GM23338 (cell line): Measurements from ENCODE around the gene CNTNAP2.

Experiments
- CREB1 ChIP-seq: fragments of 250-450 bp; sonication (Bioruptor Pico); IDR thresholded peaks from 2 replicates; pipeline ENCODE4 v1.5.0; 2020; ENCODE audit warnings: low read depth, mild to moderate bottlenecking, moderate library complexity
- EZH2 ChIP-seq: fragments of 200-600 bp; sonication (generic); IDR thresholded peaks from one replicate; pipeline ENCODE4 v1.8.0; 2017; ENCODE audit warnings: antibody characterized with exemption, mild to moderate bottlenecking, low read depth; ENCODE audit not compliant: unreplicated experiment
- EZH2phosphoT487 ChIP-seq: fragments of 200-600 bp; sonication (generic); IDR thresholded peaks from one replicate; pipeline ENCODE4 v1.8.1; 2018; ENCODE audit warnings: antibody characterized with exemption; ENCODE audit not compliant: unreplicated experiment
- JUNB ChIP-seq: IDR thresholded peaks from one replicate; pipeline ENCODE4 v1.6.1; 2016; ENCODE audit warnings: antibody characterized with exemption; ENCODE audit not compliant: unreplicated experiment
- NANOG ChIP-seq: IDR thresholded peaks from 2 replicates; pipeline ENCODE4 v1.6.1; 2016; ENCODE audit warnings: antibody characterized with exemption, borderline replicate concordance
- POLR2AphosphoS5 ChIP-seq: IDR thresholded peaks from 2 replicates; pipeline ENCODE4 v1.6.1; 2016; ENCODE audit warnings: antibody characterized with exemption, low read depth
- REST ChIP-seq: IDR thresholded peaks from one replicate; pipeline ENCODE4 v1.6.1; 2018; ENCODE audit warnings: antibody characterized with exemption; ENCODE audit not compliant: unreplicated experiment
- STAT1 ChIP-seq: IDR thresholded peaks from one replicate; pipeline ENCODE4 v1.6.1; 2016; ENCODE audit warnings: antibody characterized with exemption; ENCODE audit not compliant: unreplicated experiment
- ZNF114 ChIP-seq: fragments of 250-450 bp; sonication (Bioruptor Pico); IDR thresholded peaks from 2 replicates; pipeline ENCODE4 v1.5.0; 2020; ENCODE audit warnings: mild to moderate bottlenecking, moderate library complexity
- ZNF331 ChIP-seq: fragments of 250-450 bp; sonication (Bioruptor Pico); IDR thresholded peaks from 2 replicates; pipeline ENCODE4 v1.5.0; 2020; ENCODE audit warnings: low read depth, mild to moderate bottlenecking, moderate library complexity
- TF ChIP-seq, protein P1 (sequence below), 2 experiments: fragments of 200-600 bp in 1 of 2; sonication (generic) in 1 of 2; conservative IDR thresholded peaks; 2 replicates each; pipeline versions ENCODE4 v1.5.1 to v1.6.1; 2016 to 2017; ENCODE audit warnings: antibody characterized with exemption in 2 of 2, low read depth in 2 of 2, mild to moderate bottlenecking in 2 of 2, moderate library complexity in 1 of 2
- TF ChIP-seq, protein P2 (sequence below): IDR thresholded peaks from 2 replicates; pipeline ENCODE4 v1.6.1; 2016; ENCODE audit warnings: antibody characterized with exemption
- TF ChIP-seq, protein P3 (sequence below): fragments of 250-450 bp; sonication (Bioruptor Pico); IDR thresholded peaks from 2 replicates; pipeline ENCODE4 v1.5.0; 2020; ENCODE audit warnings: mild to moderate bottlenecking, moderate library complexity

- TF ChIP-seq, protein P1, sequence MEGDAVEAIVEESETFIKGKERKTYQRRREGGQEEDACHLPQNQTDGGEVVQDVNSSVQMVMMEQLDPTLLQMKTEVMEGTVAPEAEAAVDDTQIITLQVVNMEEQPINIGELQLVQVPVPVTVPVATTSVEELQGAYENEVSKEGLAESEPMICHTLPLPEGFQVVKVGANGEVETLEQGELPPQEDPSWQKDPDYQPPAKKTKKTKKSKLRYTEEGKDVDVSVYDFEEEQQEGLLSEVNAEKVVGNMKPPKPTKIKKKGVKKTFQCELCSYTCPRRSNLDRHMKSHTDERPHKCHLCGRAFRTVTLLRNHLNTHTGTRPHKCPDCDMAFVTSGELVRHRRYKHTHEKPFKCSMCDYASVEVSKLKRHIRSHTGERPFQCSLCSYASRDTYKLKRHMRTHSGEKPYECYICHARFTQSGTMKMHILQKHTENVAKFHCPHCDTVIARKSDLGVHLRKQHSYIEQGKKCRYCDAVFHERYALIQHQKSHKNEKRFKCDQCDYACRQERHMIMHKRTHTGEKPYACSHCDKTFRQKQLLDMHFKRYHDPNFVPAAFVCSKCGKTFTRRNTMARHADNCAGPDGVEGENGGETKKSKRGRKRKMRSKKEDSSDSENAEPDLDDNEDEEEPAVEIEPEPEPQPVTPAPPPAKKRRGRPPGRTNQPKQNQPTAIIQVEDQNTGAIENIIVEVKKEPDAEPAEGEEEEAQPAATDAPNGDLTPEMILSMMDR (conservative IDR thresholded peaks at IDR 0.05; ENCODE audit: low read depth in 2 of 2): no peak
- TF ChIP-seq ZNF331 (CRISPR knock-in tag) (no peak), POLR2AphosphoS5 (no peak), EZH2 (no peak), JUNB (no peak), REST (no peak), EZH2phosphoT487 (no peak), NANOG (no peak), STAT1 (no peak), ZNF114 (CRISPR knock-in tag) (no peak), CREB1 (CRISPR knock-in tag) (no peak)
- TF ChIP-seq, protein P2, sequence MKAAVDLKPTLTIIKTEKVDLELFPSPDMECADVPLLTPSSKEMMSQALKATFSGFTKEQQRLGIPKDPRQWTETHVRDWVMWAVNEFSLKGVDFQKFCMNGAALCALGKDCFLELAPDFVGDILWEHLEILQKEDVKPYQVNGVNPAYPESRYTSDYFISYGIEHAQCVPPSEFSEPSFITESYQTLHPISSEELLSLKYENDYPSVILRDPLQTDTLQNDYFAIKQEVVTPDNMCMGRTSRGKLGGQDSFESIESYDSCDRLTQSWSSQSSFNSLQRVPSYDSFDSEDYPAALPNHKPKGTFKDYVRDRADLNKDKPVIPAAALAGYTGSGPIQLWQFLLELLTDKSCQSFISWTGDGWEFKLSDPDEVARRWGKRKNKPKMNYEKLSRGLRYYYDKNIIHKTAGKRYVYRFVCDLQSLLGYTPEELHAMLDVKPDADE: no peak
- TF ChIP-seq, protein P3, sequence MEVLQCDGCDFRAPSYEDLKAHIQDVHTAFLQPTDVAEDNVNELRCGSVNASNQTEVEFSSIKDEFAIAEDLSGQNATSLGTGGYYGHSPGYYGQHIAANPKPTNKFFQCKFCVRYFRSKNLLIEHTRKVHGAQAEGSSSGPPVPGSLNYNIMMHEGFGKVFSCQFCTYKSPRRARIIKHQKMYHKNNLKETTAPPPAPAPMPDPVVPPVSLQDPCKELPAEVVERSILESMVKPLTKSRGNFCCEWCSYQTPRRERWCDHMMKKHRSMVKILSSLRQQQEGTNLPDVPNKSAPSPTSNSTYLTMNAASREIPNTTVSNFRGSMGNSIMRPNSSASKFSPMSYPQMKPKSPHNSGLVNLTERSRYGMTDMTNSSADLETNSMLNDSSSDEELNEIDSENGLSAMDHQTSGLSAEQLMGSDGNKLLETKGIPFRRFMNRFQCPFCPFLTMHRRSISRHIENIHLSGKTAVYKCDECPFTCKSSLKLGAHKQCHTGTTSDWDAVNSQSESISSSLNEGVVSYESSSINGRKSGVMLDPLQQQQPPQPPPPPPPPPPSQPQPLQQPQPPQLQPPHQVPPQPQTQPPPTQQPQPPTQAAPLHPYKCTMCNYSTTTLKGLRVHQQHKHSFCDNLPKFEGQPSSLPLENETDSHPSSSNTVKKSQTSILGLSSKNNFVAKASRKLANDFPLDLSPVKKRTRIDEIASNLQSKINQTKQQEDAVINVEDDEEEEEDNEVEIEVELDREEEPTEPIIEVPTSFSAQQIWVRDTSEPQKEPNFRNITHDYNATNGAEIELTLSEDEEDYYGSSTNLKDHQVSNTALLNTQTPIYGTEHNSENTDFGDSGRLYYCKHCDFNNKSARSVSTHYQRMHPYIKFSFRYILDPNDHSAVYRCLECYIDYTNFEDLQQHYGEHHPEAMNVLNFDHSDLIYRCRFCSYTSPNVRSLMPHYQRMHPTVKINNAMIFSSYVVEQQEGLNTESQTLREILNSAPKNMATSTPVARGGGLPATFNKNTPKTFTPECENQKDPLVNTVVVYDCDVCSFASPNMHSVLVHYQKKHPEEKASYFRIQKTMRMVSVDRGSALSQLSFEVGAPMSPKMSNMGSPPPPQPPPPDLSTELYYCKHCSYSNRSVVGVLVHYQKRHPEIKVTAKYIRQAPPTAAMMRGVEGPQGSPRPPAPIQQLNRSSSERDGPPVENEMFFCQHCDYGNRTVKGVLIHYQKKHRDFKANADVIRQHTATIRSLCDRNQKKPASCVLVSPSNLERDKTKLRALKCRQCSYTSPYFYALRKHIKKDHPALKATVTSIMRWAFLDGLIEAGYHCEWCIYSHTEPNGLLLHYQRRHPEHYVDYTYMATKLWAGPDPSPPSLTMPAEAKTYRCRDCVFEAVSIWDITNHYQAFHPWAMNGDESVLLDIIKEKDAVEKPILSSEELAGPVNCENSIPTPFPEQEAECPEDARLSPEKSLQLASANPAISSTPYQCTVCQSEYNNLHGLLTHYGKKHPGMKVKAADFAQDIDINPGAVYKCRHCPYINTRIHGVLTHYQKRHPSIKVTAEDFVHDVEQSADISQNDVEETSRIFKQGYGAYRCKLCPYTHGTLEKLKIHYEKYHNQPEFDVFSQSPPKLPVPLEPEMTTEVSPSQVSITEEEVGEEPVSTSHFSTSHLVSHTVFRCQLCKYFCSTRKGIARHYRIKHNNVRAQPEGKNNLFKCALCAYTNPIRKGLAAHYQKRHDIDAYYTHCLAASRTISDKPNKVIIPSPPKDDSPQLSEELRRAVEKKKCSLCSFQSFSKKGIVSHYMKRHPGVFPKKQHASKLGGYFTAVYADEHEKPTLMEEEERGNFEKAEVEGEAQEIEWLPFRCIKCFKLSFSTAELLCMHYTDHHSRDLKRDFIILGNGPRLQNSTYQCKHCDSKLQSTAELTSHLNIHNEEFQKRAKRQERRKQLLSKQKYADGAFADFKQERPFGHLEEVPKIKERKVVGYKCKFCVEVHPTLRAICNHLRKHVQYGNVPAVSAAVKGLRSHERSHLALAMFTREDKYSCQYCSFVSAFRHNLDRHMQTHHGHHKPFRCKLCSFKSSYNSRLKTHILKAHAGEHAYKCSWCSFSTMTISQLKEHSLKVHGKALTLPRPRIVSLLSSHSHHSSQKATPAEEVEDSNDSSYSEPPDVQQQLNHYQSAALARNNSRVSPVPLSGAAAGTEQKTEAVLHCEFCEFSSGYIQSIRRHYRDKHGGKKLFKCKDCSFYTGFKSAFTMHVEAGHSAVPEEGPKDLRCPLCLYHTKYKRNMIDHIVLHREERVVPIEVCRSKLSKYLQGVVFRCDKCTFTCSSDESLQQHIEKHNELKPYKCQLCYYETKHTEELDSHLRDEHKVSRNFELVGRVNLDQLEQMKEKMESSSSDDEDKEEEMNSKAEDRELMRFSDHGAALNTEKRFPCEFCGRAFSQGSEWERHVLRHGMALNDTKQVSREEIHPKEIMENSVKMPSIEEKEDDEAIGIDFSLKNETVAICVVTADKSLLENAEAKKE (CRISPR knock-in tag): no peak
Observed at GRCh38 chr7:148144827-148145226, 2028.2 kb downstream of the CNTNAP2 start.
